GM19035 (cell line): Measurements from ENCODE around the gene IL20RA.

Source experiments
- ATAC-seq: cut with Tn5 transposase; IDR thresholded peaks from one replicate; pipeline ENCODE4 v1.9.1; 2021; ENCODE audit not compliant: unreplicated experiment

Gene IL20RA

DNA sequence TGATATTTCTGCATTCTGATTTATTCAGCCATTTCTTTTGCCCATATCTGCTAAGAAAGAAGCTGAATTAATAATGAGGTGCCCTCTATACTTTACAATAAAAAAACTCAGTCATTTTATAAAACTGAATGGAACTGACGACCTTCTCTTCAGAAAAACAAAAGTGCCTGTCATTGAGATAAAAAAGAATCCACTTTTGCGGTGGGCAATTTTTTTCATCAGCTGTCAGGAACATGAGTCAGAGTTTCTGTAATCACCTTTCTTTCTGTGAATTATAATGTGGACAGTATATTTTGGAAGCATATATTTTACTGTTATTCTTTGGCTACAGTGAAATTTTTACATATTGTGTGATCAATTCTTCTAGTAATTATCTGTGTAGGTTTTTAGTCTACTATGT is 33.4 kb downstream of the IL20RA start:
- ATAC-seq: no peak

DNA sequence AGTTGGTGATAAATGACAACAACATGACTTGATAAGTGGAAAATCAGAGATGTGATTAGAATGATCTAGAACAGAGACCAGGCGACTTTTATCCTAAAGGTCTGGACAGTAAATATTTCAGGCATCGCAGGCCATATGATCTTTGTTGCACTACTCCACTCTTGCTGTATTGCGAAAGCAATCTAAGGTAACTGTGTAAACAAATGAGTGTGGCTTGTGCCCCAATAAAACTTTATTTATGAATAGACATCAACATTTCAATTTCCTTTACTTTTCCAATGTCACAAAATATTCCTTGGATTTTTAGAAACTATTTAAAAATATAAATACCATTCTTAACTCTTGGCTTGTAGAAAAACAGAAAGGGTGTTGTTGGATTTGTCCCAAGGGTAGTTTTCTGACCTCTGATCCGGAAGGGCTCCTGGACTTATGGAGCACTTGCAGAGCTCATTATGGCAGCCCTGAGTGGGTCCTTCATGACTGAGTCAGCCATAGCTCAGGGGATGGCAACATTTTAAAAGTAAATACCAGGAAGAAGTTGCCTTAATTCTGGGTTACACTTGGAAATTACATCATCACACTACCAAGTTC is 34.5 kb downstream of the IL20RA start:
- ATAC-seq: no peak

DNA sequence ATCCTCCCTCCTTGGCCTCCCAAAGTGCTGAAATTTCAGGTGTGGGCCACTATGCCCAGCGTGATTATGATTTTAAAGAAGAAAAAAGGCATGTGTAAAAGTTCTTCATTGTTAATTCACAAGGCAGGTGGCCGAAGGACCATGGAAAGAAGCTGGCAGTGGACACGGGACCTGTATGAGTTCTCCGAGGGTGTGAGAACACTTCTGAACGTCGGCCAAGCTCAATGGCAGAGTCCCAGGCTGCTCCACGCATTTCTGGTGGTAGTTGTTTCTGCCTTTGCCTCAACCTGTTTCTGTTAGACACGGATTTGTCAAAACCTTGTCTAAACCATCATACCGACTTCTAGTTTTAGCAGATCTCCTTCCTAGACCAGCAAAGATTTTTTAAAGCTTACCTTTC is 36.6 kb downstream of the IL20RA start:
- no peak for ATAC-seq

DNA sequence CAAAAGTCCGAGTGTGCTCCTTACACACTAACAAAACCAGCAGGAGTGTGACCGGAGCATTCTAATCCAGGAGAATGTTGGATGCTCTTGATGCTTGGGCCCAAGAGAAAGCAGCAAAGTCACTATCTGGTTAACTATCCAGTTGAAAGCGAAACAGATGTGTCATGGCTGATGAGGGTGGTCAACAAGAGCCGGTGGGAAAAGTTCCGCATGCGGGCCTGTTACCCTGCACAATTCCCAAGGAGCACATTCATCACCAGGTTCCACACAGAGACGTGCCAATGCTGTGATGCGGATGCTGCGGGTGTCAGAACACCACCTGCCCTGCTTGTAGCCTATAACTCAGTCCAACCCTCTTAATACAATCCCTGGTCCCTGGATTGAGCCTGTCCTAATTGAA is 38.7 kb downstream of the IL20RA start:
- no peak for ATAC-seq

DNA sequence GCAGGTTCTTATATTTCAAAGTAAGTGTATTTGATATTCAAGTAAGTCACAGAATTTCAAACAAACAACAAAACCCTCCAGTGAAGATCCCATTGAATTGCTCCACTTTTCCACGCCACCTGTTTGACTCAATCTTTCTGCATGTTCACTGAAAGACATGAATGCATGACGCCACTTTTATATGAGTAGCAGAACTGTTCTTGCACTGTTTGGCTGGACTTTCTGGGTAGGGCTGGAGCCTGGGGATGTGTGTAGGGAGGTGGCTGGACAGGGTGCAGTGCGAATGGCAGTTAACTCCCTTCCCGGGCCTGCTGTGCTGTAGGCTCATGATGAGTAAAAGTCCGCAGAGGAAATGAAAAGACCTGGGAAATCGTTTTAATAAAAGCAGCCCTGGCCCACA is 39.7 kb downstream of the IL20RA start:
- ATAC-seq: no peak

DNA sequence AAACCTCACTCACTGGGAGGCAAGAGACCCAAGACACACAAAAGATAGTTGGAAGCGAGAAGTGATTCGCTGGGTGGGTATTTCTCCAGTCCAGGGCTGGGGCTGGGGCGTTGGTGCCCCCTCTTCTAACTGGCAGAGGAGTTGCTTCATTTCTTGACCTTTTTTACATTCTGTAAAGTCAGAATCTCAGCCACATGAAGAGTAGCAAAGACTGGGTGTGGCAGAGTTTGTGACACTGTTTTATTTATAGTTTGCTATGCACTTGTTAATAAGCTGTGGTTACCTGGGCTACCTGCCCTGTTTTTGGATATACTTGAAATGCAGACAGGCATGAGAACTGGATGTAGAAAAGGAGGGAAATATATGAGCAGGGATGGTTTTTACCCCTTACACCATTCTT is 42.3 kb downstream of the IL20RA start:
- ATAC-seq: no peak

DNA sequence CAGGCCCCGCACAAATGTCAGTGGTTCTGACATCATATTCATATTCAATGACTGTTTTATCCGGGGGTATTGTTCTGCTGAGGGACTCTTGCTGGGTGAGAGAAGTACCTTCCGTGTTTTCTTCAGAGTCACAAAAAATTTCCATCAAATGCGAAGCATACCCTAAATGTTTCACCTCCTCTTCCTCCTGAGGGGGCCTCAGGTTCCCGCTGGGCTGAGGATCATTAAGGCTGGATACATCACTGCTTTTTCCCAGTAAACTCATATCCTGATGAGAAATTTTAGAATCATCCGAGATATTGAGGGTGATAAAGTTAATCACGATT is 42.8 kb downstream of the IL20RA start:
- ATAC-seq: no peak

DNA sequence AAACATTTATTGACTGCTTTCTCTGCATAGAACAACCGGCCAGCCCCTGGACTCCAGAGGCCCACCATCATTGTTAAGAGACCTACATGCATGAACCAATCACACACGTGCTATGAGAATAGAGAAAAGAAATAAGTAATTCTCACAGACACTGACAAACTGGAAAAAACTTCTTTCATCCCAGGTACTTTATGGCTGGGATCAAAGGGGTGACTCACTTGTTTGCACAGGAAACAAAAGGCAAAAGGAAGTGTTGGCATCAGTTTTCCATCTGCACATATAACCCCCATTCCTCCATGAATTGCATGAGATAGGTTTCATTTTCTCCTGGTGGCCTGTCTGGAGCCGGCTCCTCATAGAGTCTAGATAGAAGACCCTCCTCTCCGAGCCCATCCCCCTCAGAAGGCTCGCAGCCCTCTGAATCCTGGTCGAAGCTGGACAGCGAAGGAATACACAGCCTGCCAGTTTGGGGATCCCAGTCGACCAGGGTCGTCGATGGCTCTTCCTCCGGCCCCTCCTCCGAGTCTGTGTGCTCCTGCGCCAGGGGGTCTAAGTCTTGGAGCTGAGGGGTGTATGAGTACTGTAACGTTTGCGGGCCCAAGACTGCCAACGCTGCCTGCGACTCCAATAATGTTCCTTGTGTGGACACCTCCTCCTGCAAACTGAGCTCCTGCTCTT is 43.3 kb downstream of the IL20RA start:
- no peak for ATAC-seq

DNA sequence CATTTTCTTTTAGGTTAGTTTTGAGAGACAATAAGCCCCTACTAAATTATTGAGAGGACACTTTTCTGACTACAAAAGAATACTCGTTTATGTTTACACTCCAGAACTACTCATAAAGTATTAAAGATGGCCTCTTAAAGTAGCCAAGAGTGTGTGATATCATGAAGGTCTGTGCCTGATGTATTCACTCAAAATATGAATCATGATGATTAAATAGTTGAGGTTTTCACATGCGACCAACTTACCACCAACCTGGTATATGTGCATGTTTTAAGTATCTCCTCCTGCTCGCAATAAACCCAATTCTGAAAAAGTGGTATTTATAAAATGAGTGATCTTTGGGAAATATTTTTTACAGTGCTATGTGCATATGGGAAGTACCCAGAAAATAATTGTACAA is 43.9 kb downstream of the IL20RA start:
- no peak for ATAC-seq

DNA sequence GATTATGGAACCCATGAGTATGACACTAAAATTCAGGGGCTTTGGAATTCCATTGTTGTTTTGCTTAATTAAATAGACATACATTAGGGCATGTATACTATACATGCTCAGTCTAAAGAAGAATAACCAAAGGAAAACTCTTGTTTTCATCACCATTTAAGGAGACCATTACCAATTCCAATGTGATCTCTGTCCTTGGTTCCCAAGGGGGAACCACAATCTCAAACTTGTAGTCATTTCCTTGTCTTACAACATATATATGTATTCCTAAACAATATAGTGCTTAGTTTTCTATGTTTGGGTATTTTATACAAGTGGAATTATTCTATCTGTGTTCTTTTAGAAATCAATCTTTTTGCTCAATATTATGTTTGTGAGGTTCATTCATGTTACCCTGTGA is 49.2 kb downstream of the IL20RA start:
- ATAC-seq: no peak

DNA sequence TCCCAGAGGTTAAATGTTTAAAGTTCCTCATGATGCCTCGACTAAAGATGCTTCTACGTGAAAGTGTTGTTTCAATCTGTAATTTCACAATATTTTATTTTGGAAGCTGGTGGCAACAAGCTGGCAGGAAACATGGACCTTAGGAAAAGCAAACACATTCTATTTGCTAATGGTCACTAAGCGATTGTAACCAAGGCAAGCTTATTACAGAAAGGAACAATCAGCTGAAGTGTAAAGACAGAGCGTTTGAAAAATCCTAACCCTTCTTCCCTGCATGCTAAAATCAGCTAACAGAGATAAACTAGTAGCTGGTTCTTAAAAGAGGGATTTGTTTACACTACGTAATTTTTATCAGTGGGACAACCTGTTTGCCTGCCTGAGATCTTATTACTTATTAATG is 50.0 kb downstream of the IL20RA start:
- ATAC-seq: no peak

DNA sequence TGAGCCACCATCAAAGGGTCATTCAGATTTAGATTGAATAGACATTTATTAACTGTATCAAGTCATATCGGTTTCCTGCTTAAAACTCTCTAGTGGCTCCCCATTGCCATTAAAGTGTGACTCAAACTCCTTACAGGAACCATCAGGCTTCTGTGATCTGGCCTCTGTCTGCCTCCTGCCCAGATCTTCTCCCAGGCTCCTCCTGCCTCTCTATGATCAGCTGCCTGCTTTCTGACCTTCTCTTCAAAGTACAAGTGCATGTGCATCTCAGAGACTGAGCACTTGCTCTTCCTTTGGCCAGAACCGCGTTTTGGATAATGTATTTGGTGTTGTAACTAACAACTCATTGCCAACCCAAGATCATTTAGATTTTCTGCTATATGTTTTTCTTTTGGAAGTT is 52.7 kb downstream of the IL20RA start:
- ATAC-seq: no peak

DNA sequence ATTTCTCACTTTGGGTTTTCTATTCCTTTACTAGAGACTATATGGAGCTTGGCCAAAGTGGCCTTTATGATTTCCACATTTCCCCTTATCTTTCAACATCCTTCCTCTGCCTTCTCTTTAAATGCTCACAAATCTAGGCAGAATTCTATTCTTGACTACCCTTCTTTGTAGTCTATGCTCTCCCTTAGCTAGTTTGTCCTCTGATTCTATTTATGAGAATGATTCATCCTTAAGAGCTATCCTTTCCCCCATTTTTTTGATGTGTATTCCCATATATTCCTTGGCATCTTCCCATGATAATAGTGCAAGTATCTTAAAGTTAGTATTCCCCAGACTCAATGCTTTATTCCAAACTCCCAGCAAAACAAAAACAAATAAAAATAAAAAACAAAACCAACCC is 53.1 kb downstream of the IL20RA start:
- ATAC-seq: no peak

DNA sequence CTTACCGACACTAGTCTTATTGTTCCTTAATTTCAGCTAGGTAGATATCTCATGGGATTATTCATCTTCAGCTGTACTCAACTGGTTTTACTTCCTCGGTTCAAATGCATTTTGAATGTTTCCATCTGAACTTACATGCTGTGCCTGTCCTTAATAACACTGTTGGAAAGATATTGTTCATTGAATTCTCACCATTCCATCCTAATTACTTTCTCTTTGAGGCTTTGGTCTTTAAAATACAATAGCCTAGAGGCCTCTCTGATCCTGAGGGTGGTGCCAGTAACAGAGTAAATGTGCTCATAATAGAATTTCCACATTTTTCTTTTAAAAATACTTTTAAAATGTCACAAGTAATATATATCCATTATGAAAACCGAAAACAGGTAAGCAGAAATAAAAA is 54.0 kb downstream of the IL20RA start:
- ATAC-seq: no peak

DNA sequence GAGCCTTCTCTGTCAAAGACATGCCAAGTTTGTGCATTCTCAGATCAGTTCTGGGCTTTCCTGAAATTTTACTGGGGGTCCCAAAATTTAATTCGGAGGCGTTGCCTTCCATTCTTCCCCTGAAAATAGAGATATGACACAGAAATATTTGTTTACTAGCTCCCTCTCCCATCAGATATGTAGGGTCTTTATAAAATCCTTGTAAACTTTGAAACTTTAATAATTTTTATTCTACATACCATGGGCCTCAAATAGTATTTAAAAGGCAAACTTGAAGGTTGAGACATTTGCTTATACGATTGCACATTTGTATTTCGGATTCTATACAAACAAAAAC is 54.6 kb downstream of the IL20RA start:
- no peak for ATAC-seq

DNA sequence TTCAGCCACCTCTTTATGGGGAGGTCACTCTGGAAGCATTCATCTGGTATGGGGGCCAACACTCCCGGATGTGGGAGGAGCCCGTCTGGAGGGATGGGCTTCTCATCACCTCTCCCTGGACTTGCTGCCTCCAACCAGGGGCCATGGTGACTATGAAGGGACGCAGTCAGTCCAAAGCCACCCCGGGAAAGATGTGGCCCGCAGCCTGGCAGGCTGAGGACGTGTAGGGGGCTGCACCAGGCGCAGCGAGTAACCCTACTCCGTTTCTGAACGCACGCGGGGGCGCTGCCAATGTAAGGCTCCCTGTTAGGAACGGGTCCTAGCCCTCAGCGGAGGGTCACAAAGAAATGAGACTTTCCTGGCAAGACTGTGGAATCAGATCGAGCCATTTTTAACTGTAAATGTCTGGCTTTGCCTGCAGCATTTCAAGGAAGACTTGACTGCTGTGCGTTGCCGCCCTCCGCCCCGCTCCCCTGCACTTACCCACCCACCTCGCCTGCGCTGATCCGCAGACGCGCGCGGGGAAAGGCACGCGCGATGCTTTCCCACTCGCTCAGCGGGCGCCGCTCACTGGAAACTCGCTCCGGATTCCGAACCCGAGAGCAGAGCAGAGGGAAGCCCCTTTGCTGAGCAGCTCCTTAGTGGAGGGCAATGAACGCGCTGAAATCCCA is 55.1 kb downstream of the IL20RA start:
- no peak for ATAC-seq

DNA sequence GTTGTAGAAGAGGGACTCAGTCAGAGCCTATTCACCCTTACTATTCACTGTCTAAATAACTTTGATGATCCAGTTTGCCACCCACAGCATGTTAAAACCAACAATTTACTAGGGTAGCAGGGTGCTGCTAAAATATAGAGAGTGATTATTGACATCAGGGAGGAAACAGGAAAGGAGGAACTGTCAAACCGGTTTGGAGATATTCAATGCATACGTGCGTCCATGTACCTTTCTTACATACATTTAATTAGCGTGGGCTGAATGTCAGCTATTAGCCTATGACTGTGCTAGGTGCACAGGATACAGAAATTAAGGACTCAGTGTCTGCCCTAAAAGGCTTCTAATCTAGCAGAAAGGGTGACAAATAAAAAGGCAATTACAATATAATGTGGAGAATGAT is 57.2 kb downstream of the IL20RA start:
- no peak for ATAC-seq

DNA sequence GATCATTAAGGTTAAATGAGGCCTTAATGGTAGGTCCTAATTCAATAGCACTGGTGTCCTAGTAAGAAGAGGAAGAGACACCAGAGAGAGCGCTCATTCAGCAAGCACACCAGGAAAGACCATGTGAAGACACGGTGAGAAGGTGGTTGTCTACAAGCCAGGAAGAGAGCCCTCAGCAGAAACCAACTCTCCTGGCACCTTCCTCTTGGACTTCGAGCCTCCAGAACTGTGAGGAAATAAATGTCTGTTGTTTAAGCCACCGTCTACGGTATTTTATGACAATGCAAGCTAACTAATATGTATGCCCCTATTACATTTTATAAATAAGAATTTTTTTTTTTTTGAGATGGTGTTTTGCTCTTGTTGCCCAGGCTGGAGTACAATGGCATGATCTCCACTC is 59.3 kb downstream of the IL20RA start:
- ATAC-seq: no peak

DNA sequence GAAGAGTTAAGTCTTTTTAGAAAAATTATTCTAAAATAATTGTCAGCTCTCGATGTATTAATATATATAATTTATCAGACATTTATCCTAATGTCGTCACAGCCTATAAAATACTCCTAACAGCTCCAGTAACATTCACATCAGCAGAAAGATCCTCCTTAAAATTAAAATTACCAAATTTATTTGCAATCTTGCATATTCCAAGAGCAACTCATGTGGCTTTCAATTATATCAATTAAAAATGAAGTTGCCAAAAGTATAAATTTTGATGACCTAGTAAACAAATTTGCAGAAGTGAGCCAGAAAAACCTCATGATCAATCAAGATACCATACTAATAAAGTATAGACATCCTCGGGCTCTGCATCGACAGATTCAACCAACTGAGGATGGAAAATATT is 60.2 kb downstream of the IL20RA start:
- ATAC-seq: no peak

DNA sequence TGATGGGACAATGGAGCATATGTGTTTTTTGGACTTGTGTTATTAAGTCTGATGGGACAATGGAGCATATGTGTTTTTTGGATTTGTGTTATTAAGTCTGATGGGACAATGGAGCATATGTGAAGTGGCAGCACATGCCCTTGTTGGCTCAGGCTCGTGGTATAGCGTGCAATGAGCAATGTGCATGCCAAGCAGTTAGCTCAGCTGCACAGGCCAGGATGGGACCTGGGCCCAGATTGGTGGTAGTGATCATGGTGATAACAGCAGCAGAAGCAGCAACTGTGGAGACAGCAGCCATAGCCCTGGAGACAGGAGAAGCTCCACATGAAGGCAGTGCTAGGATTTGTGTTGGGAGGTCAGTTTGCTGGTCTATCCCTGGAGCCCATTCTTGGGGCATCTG is 61.1 kb downstream of the IL20RA start:
- no peak for ATAC-seq

DNA sequence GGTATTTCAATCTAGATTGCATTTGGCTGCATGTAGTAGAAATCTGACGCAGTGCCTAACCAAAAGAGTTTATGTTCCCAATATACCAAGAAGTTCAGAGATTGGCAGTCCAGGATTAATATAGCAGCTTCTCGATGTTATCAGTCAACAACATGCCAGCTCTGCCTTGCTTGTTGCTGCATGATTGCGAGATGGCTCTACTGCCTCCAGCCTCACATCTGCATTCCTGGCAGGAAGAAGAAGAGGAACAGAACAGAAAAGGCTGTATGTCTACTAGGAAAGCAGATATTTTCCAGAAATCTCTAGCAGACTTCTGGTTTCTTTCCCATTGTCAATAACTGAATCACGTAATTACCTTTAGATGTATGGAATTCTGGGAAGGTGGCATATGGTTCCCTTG is 61.8 kb downstream of the IL20RA start:
- ATAC-seq: no peak

DNA sequence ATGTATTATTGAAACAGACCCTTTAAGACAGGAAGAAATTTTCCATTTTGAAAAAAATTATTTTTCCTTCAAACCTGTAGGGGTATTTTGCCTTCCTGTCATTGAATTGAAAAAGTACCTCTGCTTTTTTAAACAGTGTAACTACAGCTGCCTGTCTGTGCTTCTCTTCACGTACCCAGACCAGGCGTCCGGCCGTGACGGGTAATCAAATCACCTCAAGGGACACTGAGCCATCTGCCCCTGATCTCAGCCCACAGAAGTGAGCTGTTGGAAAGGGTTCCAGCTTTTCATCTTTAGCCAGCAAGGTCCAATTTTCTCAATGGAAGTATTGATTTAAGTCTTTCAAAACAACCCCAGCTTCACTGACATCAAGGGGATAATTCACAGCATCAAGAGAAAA is 64.7 kb downstream of the IL20RA start:
- no peak for ATAC-seq

DNA sequence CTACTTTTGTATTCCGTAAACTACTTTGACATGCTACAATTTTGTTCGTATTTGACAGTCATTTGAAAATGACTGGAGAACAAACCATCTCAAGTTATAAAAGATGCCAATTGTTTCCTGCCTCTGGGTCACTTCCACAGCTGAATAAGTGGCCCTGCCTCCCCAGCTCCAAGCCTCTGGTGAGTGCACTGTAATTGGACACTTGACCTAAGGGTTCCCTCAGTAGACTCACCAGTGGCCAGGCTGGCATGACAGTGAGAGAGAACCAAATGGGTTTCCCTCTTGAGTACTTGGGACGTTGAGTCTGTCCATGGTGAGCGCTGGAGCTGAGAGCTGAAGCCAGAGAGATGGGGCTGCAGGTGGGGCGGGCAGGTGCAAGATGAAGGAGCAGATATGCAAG is 65.6 kb downstream of the IL20RA start:
- ATAC-seq: no peak
